Astrocyte of the cerebellum (primary cell): ENCODE results near the gene RAB40B.

ENCODE experiments used
- DNase-seq: peaks from one replicate; pipeline ENCODE4 v3.0.0-alpha.2; 2011; ENCODE audit warnings: low read depth
- H3K4me3 ChIP-seq: 2 replicates; pipeline ENCODE4 v1.5.1; 2011; ENCODE audit warnings: mild to moderate bottlenecking, low read depth, low read length, moderate library complexity
- in situ Hi-C: cut with HindIII; loops from 2 replicates; pipeline ENCODE4 v1.10.0; 2017; ENCODE audit warnings: low sequenced_read_pairs
- TF ChIP-seq, protein P1 (sequence below): IDR thresholded peaks from 2 replicates; pipeline ENCODE4 v1.5.1; 2012; ENCODE audit warnings: low read length, low read depth, moderate library complexity, mild to moderate bottlenecking; ENCODE audit errors: missing control alignments

Gene RAB40B

DNA sequence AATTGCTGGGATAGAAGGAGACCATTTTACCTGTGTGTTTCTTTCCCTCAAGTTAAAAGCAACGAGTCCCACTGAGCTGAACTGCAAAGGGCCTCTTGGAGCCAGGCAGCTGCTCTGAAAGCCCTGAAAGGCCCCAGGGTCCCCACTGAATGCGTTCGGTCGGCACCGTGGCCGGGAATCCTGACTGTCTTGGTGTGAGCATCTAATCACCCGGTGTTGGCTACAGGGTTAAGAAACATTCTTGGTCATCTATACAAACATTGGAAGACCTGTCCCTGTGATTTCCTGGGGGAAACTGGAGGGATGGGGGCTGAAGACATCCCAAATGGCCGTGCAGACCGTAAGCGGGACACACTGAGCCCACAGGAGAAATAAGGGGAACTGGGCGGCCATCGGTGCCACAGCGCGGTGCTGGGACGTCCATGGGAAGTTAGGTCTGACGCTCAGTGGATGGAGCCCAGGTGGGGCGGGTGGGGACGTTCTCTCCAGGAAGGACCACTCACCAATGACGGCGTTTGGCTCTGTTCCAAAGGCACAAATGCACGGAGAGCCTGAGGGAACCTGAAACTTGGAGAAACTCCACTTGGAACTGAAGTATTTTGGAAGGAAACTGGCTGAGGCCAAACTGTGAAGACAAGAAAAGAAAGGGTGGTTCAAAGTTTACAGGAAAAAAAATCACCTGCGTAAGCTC is 82.3 kb downstream of the RAB40B start:
- in situ Hi-C loops, result no loop called here
- DNase-seq, result no peak
- no peak overlapping the region for H3K4me3 ChIP-seq
- TF ChIP-seq, protein P1, sequence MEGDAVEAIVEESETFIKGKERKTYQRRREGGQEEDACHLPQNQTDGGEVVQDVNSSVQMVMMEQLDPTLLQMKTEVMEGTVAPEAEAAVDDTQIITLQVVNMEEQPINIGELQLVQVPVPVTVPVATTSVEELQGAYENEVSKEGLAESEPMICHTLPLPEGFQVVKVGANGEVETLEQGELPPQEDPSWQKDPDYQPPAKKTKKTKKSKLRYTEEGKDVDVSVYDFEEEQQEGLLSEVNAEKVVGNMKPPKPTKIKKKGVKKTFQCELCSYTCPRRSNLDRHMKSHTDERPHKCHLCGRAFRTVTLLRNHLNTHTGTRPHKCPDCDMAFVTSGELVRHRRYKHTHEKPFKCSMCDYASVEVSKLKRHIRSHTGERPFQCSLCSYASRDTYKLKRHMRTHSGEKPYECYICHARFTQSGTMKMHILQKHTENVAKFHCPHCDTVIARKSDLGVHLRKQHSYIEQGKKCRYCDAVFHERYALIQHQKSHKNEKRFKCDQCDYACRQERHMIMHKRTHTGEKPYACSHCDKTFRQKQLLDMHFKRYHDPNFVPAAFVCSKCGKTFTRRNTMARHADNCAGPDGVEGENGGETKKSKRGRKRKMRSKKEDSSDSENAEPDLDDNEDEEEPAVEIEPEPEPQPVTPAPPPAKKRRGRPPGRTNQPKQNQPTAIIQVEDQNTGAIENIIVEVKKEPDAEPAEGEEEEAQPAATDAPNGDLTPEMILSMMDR, result no peak

DNA sequence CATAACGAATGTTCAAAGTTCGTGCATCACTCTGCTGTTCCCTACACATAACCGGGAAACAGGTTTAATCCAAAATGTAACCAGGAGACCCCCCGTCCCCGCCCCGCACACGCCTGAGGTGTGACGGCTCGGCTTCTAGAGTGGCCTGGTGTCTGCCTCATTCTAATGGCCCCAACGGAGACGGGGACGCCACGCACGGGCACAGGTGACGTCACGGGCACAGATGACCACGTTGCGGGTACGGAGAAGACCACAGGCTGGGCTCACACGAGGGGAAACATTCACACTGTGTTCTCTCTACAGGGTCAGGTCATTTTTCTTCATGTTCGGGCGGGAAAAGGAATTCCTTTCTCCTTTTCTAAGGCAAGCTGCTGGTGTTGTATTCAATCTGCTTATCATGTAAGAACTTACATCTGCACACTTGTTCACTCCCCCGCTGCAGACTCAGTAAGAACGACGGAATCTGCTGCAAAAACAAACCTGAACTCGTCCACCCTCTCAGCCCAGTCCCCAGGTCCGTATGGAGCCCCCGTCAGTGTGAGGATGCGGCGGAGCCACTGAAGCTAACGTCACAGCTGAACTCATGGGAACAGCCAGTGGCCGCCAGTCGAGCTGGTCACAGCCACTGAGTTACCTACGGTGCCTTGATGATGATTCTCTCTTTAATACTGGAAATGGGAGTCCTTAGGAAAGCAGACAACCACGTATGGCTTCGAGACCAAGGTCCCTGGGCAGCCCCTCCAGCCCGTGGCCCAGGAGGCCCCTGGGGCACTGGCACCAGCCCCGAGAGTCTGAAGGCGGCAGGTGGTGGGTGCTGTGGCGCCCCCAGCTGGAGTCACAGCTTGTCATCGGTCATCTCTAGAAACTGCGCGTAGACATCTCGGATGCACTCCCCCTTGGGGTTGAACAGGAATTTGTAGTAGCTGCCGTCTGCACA is 83.1 kb downstream of the RAB40B start:
- in situ Hi-C loops, result no loop called here

DNA sequence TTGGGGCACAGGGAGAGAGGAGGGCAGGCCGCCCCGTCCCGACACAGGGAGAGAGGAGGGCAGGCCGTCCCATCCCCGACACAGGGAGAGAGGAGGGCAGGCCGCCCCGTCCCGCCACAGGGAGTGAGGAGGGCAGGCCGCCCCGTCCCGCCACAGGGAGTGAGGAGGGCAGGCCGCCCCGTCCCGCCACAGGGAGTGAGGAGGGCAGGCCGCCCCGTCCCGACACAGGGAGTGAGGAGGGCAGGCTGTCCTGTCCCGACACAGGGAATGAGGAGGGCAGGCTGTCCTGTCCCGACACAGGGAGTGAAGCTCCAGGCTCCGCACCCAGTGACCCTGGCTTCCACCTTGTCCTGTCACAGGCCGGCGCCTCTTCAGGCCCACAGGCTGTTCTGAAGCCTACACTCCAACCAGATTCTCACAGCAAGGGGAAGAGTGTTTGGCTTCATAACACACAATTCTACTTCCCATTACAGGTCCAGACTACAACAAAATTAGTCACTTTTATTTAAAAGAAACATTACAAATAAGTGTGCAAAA is 84.3 kb downstream of the RAB40B start:
- in situ Hi-C loops, result no loop called here
- no peak overlapping the region for H3K4me3 ChIP-seq
- TF ChIP-seq, protein P1, result no peak

More for the DNA sequence above, 83.1 kb downstream of the RAB40B start:
- DNase-seq, result no peak
- TF ChIP-seq, protein P1, result peak; percentile 10
- H3K4me3 ChIP-seq, result no peak overlapping the region

DNA sequence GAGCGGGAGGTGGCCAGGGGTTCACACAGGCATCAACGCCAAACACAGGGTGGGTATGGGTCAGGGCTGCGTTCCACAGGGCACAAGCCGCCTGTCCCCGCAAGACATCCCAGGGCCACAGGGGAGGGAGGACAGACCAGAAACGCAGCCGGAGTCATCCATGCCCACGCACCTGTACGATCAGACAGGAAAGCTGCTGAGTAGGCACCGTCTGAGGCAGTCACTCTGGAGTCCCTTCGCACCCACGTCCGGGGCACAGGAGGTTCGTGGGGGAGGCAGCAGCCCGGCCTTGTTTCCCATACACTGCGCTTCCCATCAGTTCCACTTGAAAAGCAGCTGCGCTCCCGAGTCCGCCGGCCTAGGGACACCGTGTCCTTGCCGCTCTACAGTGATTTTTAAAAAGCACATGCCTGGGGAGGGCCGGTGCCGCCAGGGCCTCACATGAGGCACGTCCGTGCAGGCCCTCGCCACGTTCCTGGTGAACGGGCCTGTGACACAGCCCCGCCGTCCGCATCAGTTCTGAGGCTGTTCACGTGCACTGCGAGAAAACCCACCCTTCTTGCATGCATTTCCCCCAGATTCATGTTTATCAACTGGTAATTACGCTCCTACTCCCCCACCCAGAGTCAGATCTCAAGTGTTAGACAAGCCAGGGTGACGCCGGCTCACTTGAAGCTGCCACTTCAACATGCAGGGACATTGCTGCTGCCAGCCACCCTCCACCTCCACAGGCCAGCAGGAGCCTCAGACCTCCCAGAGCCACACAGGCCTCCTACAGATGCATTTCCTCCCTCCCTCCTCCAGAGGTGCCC is 85.0 kb downstream of the RAB40B start:
- in situ Hi-C loops, result no loop called here
- DNase-seq, result no peak
- H3K4me3 ChIP-seq, result no peak overlapping the region
- TF ChIP-seq, protein P1, result no peak

More for the DNA sequence above, 84.3 kb downstream of the RAB40B start:
- no peak for DNase-seq

DNA sequence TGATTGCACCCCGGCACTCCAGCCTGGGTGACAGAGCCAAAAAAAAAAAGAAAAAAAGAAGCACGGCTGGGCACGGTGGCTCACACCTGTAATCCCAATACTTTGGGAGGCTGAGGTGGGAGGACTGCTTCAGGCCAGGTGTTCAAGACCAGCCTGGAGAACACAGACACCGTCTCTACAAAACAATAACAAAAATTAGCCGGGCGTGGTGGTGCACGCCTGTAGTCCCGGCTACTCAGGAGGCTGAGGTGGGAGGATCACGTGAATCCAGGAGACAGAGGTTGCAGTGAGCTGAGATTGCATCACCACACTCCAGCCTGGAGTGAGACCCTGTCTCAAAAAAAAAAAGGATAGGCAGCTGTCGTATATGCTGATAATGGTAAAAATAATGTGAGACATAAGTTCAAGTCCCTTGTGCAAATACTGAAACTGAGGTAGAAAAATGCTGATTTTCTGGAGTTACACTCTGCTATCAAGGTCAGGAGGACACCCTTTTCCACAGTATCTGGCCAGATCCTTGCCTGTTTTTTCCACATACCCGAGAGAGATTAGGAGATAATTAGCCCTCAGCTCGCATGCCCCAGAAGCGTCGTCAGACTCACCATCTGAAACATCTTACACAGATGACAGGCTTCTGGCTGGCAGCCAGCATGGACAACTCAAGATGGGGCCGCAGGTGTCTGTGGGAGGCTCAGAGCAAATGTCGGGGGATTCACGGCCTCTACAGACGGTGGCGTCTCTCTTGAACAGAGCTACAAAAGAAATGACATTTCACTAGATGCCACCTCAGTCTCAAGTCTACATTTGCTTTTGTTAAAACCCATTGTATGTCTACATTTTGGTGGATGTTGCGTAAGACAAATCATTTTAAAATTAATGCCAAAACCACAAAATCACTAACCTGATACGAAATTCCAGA is 87.1 kb downstream of the RAB40B start:
- TF ChIP-seq, protein P1, result no peak
- DNase-seq, result no peak
- in situ Hi-C loops, result no loop called here
- no peak overlapping the region for H3K4me3 ChIP-seq
